ENCODE results near the gene ILF3. TPM values are rescaled to one million over a fixed set of nuclear protein-coding genes. Genes with fewer than 3 reads are reported as not detected.

ILF3 gene
- total RNA-seq, 5 donors from 2014 or later (not counting 1 experiment from before 2014, with no cell fraction given): 331 to 490 (median 370) TPM

- Mint-ChIP-seq H3K27ac (peak overlapping the region; percentile 90 to 92), H3K4me3 (peak overlapping the region; percentile 89 to 98 (median 90)), H3K36me3 (peaks cover 8% of the 10 kb centered on the region), H3K27me3 (no peaks in the 10 kb centered on the region), H3K4me1 (peaks cover 31 to 40% (median 33%) of the 10 kb centered on the region in 3 donors), H3K9me3 (no peaks in the 10 kb centered on the region)
- 37% methylated on average over 10 of the region's 12 CpGs for WGBS (ENCODE audit: insufficient coverage)
- Histone ChIP-seq H3K36me3 (ENCODE audit: control insufficient read depth in 2 of 2, extremely low read depth in 1 of 2, insufficient read depth in 1 of 2, low read length in 1 of 2) (peaks cover 6 to 16% of the 10 kb centered on the region in 2 donors), H3K4me3 (ENCODE audit: control insufficient read depth in 1 of 2, extremely low read depth in 1 of 2, low read length in 1 of 2) (peak overlapping the region in 1 of 2 donors; percentile 3), H3K27me3 (replicated peaks in 1 of 2; ENCODE audit: control insufficient read depth in 2 of 2, extremely low read depth in 1 of 2, insufficient read depth in 2 of 2, low read length in 1 of 2) (no peaks in the 10 kb centered on the region), H3K9me3 (no peaks in the 10 kb centered on the region), H3K27ac (ENCODE audit: low read length) (peak overlapping the region; percentile 15), H3K4me1 (ENCODE audit: control insufficient read depth in 1 of 2, extremely low read depth in 1 of 2, insufficient read depth in 2 of 2, low read length in 2 of 2) (peaks cover 20 to 51% of the 10 kb centered on the region in 2 experiments)
- DNase-seq (no peak), ATAC-seq (replicated peaks in 1 of 4) (no peak)
- ChIA-PET POLR2A (interaction anchor here (0.6 to 1.7 kb wide), 6 partner anchors 15 to 148 kb away, joined by 3 to 12 read pairs (median 3); partner anchors contain the start of gene QTRT1 (in 1 of the 2)), CTCF (interaction anchor here (0.5 to 3.1 kb wide), 23 partner anchors 10 to 205 kb away, joined by 3 to 45 read pairs (median 6); partner anchors contain the start of genes QTRT1 (in 1 of the 2) and TMED1 (in 1 of the 2))
Observed at GRCh38 chr19:10717054-10717355, 62.9 kb downstream of the ILF3 start.

- WGBS (ENCODE audit: insufficient coverage): under 1% methylated on average over 53 of the region's 57 CpGs
- Mint-ChIP-seq H3K4me3 (peak within 1 kb of the TSS; percentile 89 to 98 (median 90)), H3K9me3 (no peaks in the 10 kb centered on the region), H3K36me3 (peaks cover 7% of the 10 kb centered on the region), H3K4me1 (peaks cover 32 to 44% (median 38%) of the 10 kb centered on the region in 3 donors), H3K27ac (peak within 1 kb of the TSS; percentile 90 to 92), H3K27me3 (no peaks in the 10 kb centered on the region)
- Histone ChIP-seq H3K36me3 (ENCODE audit: control insufficient read depth in 2 of 2, extremely low read depth in 1 of 2, insufficient read depth in 1 of 2, low read length in 1 of 2) (peaks cover 6 to 16% of the 10 kb centered on the region in 2 donors), H3K4me1 (ENCODE audit: control insufficient read depth in 1 of 2, extremely low read depth in 1 of 2, insufficient read depth in 2 of 2, low read length in 2 of 2) (peaks cover 19 to 57% of the 10 kb centered on the region in 2 experiments), H3K9me3 (no peaks in the 10 kb centered on the region), H3K27me3 (replicated peaks in 1 of 2; ENCODE audit: control insufficient read depth in 2 of 2, extremely low read depth in 1 of 2, insufficient read depth in 2 of 2, low read length in 1 of 2) (no peaks in the 10 kb centered on the region), H3K27ac (ENCODE audit: low read length) (peak within 1 kb of the TSS; percentile 43), H3K4me3 (ENCODE audit: control insufficient read depth in 1 of 2, extremely low read depth in 1 of 2, low read length in 1 of 2) (peak within 1 kb of the TSS; percentile 74 to 83)
- ATAC-seq (replicated peaks in 1 of 4) (peak; percentile 85 to 88 (median 86)), DNase-seq (peak; percentile 93 to 99 (median 97))
- ChIA-PET POLR2A (interaction anchor here (0.6 to 1.7 kb wide), 7 partner anchors 14 to 153 kb away, joined by 3 to 12 read pairs (median 3); partner anchors contain the start of gene QTRT1 (in 1 of the 2)), CTCF (interaction anchor here (0.5 to 3.1 kb wide), 30 partner anchors 10 to 205 kb away, joined by 3 to 45 read pairs (median 5); partner anchors contain the start of genes QTRT1 (in 1 of the 2) and TMED1 (in 1 of the 2))
Observed at GRCh38 chr19:10717356-10718204, 63.4 kb downstream of the ILF3 start, which contains the start of gene DNM2. TSS of gene DNM2 (plus strand) at chr19:10718079. CDS start at chr19:10718243, 164 bp downstream.

- H3K9me3 Mint-ChIP-seq: no peaks in the 10 kb centered on the region
- peak overlapping the region; percentile 89 to 98 (median 90) for H3K4me3 Mint-ChIP-seq
- no peaks in the 10 kb centered on the region for H3K27me3 Mint-ChIP-seq
- peaks cover 7% of the 10 kb centered on the region for H3K36me3 Mint-ChIP-seq
- Histone ChIP-seq H3K27ac (ENCODE audit: low read length) (peak overlapping the region; percentile 43), H3K36me3 (ENCODE audit: control insufficient read depth in 2 of 2, extremely low read depth in 1 of 2, insufficient read depth in 1 of 2, low read length in 1 of 2) (peaks cover 0 to 10% of the 10 kb centered on the region in 2 donors), H3K4me3 (ENCODE audit: control insufficient read depth in 1 of 2, extremely low read depth in 1 of 2, low read length in 1 of 2) (peak overlapping the region; percentile 74 to 83), H3K9me3 (no peaks in the 10 kb centered on the region), H3K4me1 (ENCODE audit: control insufficient read depth in 1 of 2, extremely low read depth in 1 of 2, insufficient read depth in 2 of 2, low read length in 2 of 2) (peaks cover 15 to 56% of the 10 kb centered on the region in 2 experiments), H3K27me3 (replicated peaks in 1 of 2; ENCODE audit: control insufficient read depth in 2 of 2, extremely low read depth in 1 of 2, insufficient read depth in 2 of 2, low read length in 1 of 2) (no peaks in the 10 kb centered on the region)
- 1% methylated on average over 68 of the region's 70 CpGs for WGBS (ENCODE audit: insufficient coverage)
- ATAC-seq (replicated peaks in 1 of 4) (peak in 3 of 4 experiments; percentile 25 to 36 (median 35)), DNase-seq (peak in 32 of 35 experiments; percentile 18 to 68 (median 38))
- H3K4me1 Mint-ChIP-seq: peaks cover 40 to 50% (median 41%) of the 10 kb centered on the region in 3 donors
- CTCF ChIA-PET: interaction anchor here (0.5 to 3.1 kb wide), 23 partner anchors 13 to 152 kb away, joined by 3 to 45 read pairs (median 5); partner anchors contain the start of gene TMED1 (in 1 of the 2)
- POLR2A ChIA-PET: interaction anchor here (0.5 to 1.7 kb wide), 6 partner anchors 13 to 152 kb away, joined by 3 to 12 read pairs (median 3); no protein-coding TSS in a partner anchor
- peak overlapping the region; percentile 88 to 89 for H3K27ac Mint-ChIP-seq
Observed at GRCh38 chr19:10718205-10719196, 64.4 kb downstream of the ILF3 start.

- DNase-seq: no peak
- WGBS (ENCODE audit: insufficient coverage): 59% methylated on average over 3 of the region's 5 CpGs
Observed at GRCh38 chr19:10719466-10719961, 65.4 kb downstream of the ILF3 start.

DNA sequence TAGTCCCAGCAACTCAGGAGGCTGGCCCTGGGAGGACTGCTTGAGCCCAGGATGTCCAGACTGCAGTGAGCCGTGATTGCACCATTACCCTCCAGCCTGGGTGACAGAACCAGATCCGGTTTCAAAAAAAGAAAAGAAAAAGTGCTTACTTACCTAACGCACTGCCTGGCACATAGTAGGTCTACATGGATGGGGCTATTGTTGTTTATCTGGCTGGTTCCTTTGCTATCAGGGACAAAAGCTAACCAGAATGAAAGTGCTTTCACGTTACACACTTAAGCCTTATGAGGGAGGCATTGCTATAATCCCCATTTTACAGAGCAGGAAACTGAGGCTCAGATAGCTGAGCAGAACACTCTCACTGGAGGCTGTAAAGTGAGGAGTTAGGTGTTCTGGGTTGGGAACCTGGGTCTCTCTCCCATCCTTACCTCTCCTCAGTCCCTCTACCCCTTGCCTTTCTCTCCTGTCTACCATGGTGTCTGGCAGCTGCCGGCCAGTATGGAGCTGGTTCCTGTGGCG lies 66.5 kb downstream of the ILF3 start:
- peaks cover 0 to 17% of the 10 kb centered on the region in 2 donors for H3K36me3 ChIP-seq (ENCODE audit: control insufficient read depth in 2 of 2, extremely low read depth in 1 of 2, insufficient read depth in 1 of 2, low read length in 1 of 2)
- ChIA-PET CTCF (interaction anchor here (0.6 to 0.7 kb wide), 3 partner anchors 34 to 147 kb away, joined by 3 to 5 read pairs (median 4); no protein-coding TSS in a partner anchor), POLR2A (interaction anchor here in 1 of 2 donors (0.6 kb wide), 1 partner anchor 35 kb away, joined by 3 read pairs; no protein-coding TSS in a partner anchor)
- peak overlapping the region in 1 of 2 donors; percentile 39 for H3K27ac Mint-ChIP-seq
- no peaks in the 10 kb centered on the region for H3K9me3 Mint-ChIP-seq
- ATAC-seq (replicated peaks in 1 of 4) (no peak), DNase-seq (no peak)
- H3K27ac ChIP-seq (ENCODE audit: low read length): no peak overlapping the region
- H3K9me3 ChIP-seq: no peaks in the 10 kb centered on the region
- H3K4me3 ChIP-seq (ENCODE audit: control insufficient read depth in 1 of 2, extremely low read depth in 1 of 2, low read length in 1 of 2): peak overlapping the region in 1 of 2 donors; percentile 10
- H3K36me3 Mint-ChIP-seq: peaks cover 6% of the 10 kb centered on the region
- peaks cover 15 to 76% of the 10 kb centered on the region in 2 experiments for H3K4me1 ChIP-seq (ENCODE audit: control insufficient read depth in 1 of 2, extremely low read depth in 1 of 2, insufficient read depth in 2 of 2, low read length in 2 of 2)
- 60% methylated on average over 1 of the region's 6 CpGs for WGBS (ENCODE audit: insufficient coverage)
- H3K27me3 Mint-ChIP-seq: no peaks in the 10 kb centered on the region
- H3K27me3 ChIP-seq (replicated peaks in 1 of 2; ENCODE audit: control insufficient read depth in 2 of 2, extremely low read depth in 1 of 2, insufficient read depth in 2 of 2, low read length in 1 of 2): no peaks in the 10 kb centered on the region
- H3K4me3 Mint-ChIP-seq: peak overlapping the region; percentile 31 to 98 (median 34)
- H3K4me1 Mint-ChIP-seq: peaks cover 57 to 69% (median 60%) of the 10 kb centered on the region in 3 donors

More at GRCh38 chr19:10719466-10719961, 65.4 kb downstream of the ILF3 start:
- Mint-ChIP-seq H3K36me3 (peaks cover 3% of the 10 kb centered on the region), H3K4me1 (peaks cover 48 to 58% (median 50%) of the 10 kb centered on the region in 3 donors), H3K27ac (peak overlapping the region; percentile 84 to 88), H3K4me3 (peak overlapping the region; percentile 89 to 98 (median 90)), H3K9me3 (no peaks in the 10 kb centered on the region), H3K27me3 (no peaks in the 10 kb centered on the region)
- H3K36me3 ChIP-seq (ENCODE audit: control insufficient read depth in 2 of 2, extremely low read depth in 1 of 2, insufficient read depth in 1 of 2, low read length in 1 of 2): peaks cover 0 to 15% of the 10 kb centered on the region in 2 donors
- no peaks in the 10 kb centered on the region for H3K27me3 ChIP-seq (replicated peaks in 1 of 2; ENCODE audit: control insufficient read depth in 2 of 2, extremely low read depth in 1 of 2, insufficient read depth in 2 of 2, low read length in 1 of 2)
- no peak overlapping the region for H3K27ac ChIP-seq (ENCODE audit: low read length)
- ChIA-PET POLR2A (interaction anchor here (0.5 to 0.7 kb wide), 2 partner anchors 49 to 145 kb away, joined by 3 read pairs; no protein-coding TSS in a partner anchor), CTCF (interaction anchor here (0.5 to 3.1 kb wide), 6 partner anchors 42 to 661 kb away, joined by 3 to 33 read pairs (median 7); partner anchors contain the start of gene TMED1 (in 1 of the 2))
- ATAC-seq (replicated peaks in 1 of 4): no peak
- H3K4me1 ChIP-seq (ENCODE audit: control insufficient read depth in 1 of 2, extremely low read depth in 1 of 2, insufficient read depth in 2 of 2, low read length in 2 of 2): peaks cover 15 to 64% of the 10 kb centered on the region in 2 experiments
- no peaks in the 10 kb centered on the region for H3K9me3 ChIP-seq
- peak overlapping the region; percentile 74 to 83 for H3K4me3 ChIP-seq (ENCODE audit: control insufficient read depth in 1 of 2, extremely low read depth in 1 of 2, low read length in 1 of 2)
